A673 (cell line): Measurements from ENCODE around the gene ARMH3. TPM values are rescaled to one million over a fixed set of nuclear protein-coding genes. Genes with fewer than 3 reads are reported as not detected.
A peak's percentile ranks its signal among the peaks of the same experiment; 100 is the strongest.

Experiments
- BruUV-seq: library from RNA; stranded (reverse); fragments of 400-500 nt; replicated peaks from 2 replicates; lab custom pipeline; 2021; lab: Mats Ljungman, UMichigan
- CTCF ChIA-PET: fragments of 300-600 bp; sonication (Branson Sonifier 250); formaldehyde crosslinking; loops from one replicate; lab custom pipeline; 2022; ENCODE audit warnings: antibody characterized with exemption; lab: Charles Lee
- POLR2A ChIA-PET: fragments of 300-600 bp; sonication (Branson Sonifier 250); formaldehyde crosslinking; loops from one replicate; lab custom pipeline; 2022; ENCODE audit warnings: antibody characterized with exemption; ENCODE audit not compliant: low non-redundant PET; lab: Charles Lee
- DNase-seq: peaks from one replicate; pipeline ENCODE4 v3.0.0-alpha.2; 2015; ENCODE audit warnings: low spot score
- H3K27ac ChIP-seq: fragments of 200-600 bp; sonication (generic); 2 replicates; pipeline ENCODE4 v1.5.1; 2016; ENCODE audit warnings: mixed run types, low read depth, mild to moderate bottlenecking, mixed read lengths, antibody characterized with exemption, low read length; ENCODE audit not compliant: poor library complexity, severe bottlenecking
- H3K27me3 ChIP-seq: fragments of 200-600 bp; sonication (generic); replicated peaks from 2 replicates; pipeline ENCODE4 v1.6.1; 2017; ENCODE audit warnings: mixed run types, low read depth, mild to moderate bottlenecking, mixed read lengths, antibody characterized with exemption, low read length; ENCODE audit not compliant: insufficient read depth, poor library complexity
- H3K36me3 ChIP-seq: fragments of 200-600 bp; sonication (generic); 2 replicates; pipeline ENCODE4 v1.6.1; 2016; ENCODE audit warnings: mixed run types, mild to moderate bottlenecking, mixed read lengths, antibody characterized with exemption, low read length; ENCODE audit not compliant: insufficient read depth, poor library complexity, severe bottlenecking
- H3K4me1 ChIP-seq: fragments of 200-600 bp; sonication (generic); 2 replicates; pipeline ENCODE4 v1.6.1; 2017; ENCODE audit warnings: mixed run types, mild to moderate bottlenecking, mixed read lengths, antibody characterized with exemption, low read length; ENCODE audit not compliant: insufficient read depth, poor library complexity, severe bottlenecking
- H3K4me3 ChIP-seq: fragments of 200-600 bp; sonication (generic); 2 replicates; pipeline ENCODE4 v1.5.1; 2016; ENCODE audit warnings: low read depth, mixed run types, mild to moderate bottlenecking, mixed read lengths, low read length; ENCODE audit not compliant: poor library complexity, severe bottlenecking
- H3K9me3 ChIP-seq: fragments of 200-600 bp; sonication (generic); 2 replicates; pipeline ENCODE4 v1.6.1; 2016; ENCODE audit warnings: mixed run types, low read depth, mild to moderate bottlenecking, mixed read lengths, antibody characterized with exemption, low read length; ENCODE audit not compliant: poor library complexity, severe bottlenecking
- EZH2 ChIP-seq: fragments of 200-600 bp; sonication (generic); IDR thresholded peaks from 2 replicates; pipeline ENCODE4 v1.6.1; 2017; ENCODE audit warnings: borderline replicate concordance, low read depth, mild to moderate bottlenecking, mixed read lengths, antibody characterized with exemption, low read length; ENCODE audit not compliant: poor library complexity, severe bottlenecking
- intact Hi-C: fragments of 100-400 bp; cut with micrococcal nuclease; formaldehyde crosslinking; loops from one replicate; pipeline ENCODE4 v1.10.0; 2022; ENCODE audit not compliant: unreplicated experiment
- total RNA-seq: library from RNA; stranded (reverse); gene quantifications from 2 replicates; pipeline ENCODE4 v1.2.3, GENCODE V29; 2021
- TF ChIP-seq, protein P1 (sequence below): fragments of 300-800, 200-600 bp; sonication (generic); conservative IDR thresholded peaks from 2 replicates; pipeline ENCODE4 v1.5.1; 2017; ENCODE audit warnings: low read depth, mild to moderate bottlenecking, antibody characterized with exemption, low read length, moderate library complexity, mixed read lengths

The ARMH3 gene
- total RNA-seq, 1 experiment from 2014 or later, result 17.8 TPM

DNA sequence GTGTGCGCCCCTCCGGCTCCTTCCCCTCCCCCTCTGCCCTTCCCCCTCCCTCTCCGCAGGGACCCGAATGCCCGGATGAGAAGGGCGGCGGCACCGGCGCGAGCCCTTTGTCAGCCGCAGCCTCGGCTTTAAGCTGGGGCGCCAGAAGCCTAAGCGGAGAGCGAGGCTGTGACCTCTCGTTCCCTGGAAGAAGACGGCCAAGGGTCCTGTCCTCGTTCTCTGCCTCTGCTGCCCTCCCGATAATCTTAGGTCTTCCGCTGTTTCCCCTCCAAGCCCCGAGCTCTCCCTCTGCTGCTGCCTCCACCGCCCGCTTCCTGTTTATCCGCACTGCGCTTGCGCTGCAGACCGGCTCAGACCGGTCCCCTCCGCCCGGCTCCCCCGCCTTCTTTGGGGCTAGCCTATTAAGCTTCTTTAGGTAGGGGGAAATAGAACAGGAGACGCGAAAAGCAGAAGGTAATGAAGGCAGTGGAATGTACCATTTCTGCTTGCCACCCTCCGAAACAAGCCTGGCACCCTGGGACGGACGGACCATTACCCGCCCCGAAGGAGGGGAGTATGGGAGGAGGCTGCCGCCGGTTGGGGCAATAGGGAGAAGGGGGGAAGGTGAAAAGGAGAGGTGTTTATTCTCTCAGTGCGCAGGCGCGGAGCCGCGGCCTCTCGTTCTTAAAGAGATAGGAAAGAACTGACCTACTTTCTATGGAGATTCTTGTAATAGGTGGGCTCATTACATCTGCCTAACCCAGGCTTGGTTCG, 237.7 kb downstream of the ARMH3 start, which contains the start of gene OGA:
TSS of gene OGA (minus strand) at position 326 of the 753 bp plus-strand sequence. CDS start 422 bp downstream, outside the sequence.
- CTCF ChIA-PET, result interaction anchor here (0.5 to 1.8 kb wide), 2 partner anchors 23 to 601 kb away, joined by 3 to 17 read pairs; no protein-coding TSS in a partner anchor

DNA sequence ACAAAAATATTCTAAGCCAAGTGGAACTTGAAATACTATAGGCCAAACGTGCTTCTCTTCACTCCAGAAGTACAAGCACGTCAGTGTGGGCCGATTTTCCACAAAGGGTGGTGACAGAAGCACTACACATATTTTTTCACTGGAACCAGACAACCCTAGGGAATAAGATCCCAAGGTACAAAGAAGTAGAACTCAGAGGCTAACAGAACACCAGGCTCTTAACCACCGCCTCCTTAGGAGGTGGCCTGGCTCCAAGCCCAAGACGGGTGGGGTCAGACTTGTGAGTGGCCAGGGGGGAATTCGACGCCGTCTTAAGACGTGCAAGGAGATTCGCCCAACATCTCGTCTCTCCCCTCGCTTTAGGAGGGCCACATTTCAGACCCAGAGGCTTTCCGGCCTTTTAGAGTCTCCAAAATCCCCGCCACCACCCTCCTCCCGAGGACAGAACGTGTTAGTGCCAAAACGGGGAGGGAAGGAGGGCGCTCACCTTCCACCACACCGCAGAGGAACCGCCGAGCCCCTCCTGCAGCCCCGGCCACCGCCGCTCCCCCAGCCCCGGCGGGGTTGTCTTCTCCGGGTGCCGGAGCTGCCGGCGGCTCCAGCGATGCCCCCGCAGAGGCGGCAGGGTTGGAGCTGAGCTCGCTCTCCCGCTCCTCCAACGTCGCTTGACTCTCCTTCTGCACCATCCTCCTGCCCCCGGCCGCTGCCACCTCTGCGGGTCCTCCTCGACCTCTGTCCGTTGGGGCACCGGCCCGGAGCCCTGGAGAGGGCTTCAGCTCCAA, 238.4 kb downstream of the ARMH3 start:
- CTCF ChIA-PET, result interaction anchor here (0.6 to 1.8 kb wide), 2 partner anchors 18 to 23 kb away, joined by 7 to 17 read pairs; no protein-coding TSS in a partner anchor
- TF ChIP-seq EZH2, result no peak
- TF ChIP-seq, protein P1, sequence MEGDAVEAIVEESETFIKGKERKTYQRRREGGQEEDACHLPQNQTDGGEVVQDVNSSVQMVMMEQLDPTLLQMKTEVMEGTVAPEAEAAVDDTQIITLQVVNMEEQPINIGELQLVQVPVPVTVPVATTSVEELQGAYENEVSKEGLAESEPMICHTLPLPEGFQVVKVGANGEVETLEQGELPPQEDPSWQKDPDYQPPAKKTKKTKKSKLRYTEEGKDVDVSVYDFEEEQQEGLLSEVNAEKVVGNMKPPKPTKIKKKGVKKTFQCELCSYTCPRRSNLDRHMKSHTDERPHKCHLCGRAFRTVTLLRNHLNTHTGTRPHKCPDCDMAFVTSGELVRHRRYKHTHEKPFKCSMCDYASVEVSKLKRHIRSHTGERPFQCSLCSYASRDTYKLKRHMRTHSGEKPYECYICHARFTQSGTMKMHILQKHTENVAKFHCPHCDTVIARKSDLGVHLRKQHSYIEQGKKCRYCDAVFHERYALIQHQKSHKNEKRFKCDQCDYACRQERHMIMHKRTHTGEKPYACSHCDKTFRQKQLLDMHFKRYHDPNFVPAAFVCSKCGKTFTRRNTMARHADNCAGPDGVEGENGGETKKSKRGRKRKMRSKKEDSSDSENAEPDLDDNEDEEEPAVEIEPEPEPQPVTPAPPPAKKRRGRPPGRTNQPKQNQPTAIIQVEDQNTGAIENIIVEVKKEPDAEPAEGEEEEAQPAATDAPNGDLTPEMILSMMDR, result no peak
- H3K27ac ChIP-seq, result peak overlapping the region; percentile 88
- peak overlapping the region; percentile 98 for H3K4me3 ChIP-seq
- POLR2A ChIA-PET, result interaction anchor here (0.6 kb wide), 1 partner anchor 544 kb away, joined by 3 read pairs; no protein-coding TSS in a partner anchor
- H3K9me3 ChIP-seq, result no peaks in the 10 kb centered on the region
- peak; percentile 89 for DNase-seq
- BruUV-seq, result no TSS peak
- intact Hi-C loops, result loop anchor here (5.0 kb wide), 1 partner anchor 35 kb away; the partner anchor contains the start of gene NPM3
- H3K4me1 ChIP-seq, result peaks cover 10% of the 10 kb centered on the region
- H3K27me3 ChIP-seq, result no peaks in the 10 kb centered on the region
- H3K36me3 ChIP-seq, result peaks cover 11% of the 10 kb centered on the region

More for the DNA sequence above, 237.7 kb downstream of the ARMH3 start, which contains the start of gene OGA:
- TF ChIP-seq, protein P1, result no peak
- TF ChIP-seq EZH2, result no peak
- POLR2A ChIA-PET, result interaction anchor here (0.5 to 0.6 kb wide), 2 partner anchors 308 to 544 kb away, joined by 3 read pairs; no protein-coding TSS in a partner anchor
- peaks cover 3% of the 10 kb centered on the region for H3K36me3 ChIP-seq
- H3K27me3 ChIP-seq, result no peaks in the 10 kb centered on the region
- intact Hi-C loops, result loop anchor here (5.0 kb wide), 1 partner anchor 36 kb away; the partner anchor contains the start of gene NPM3
- H3K27ac ChIP-seq, result peak within 1 kb of the TSS; percentile 88
- H3K4me1 ChIP-seq, result peaks cover 10% of the 10 kb centered on the region
- H3K9me3 ChIP-seq, result no peaks in the 10 kb centered on the region
- peak; percentile 100 for DNase-seq
- peak within 1 kb of the TSS; percentile 98 for H3K4me3 ChIP-seq
- no TSS peak for BruUV-seq

DNA sequence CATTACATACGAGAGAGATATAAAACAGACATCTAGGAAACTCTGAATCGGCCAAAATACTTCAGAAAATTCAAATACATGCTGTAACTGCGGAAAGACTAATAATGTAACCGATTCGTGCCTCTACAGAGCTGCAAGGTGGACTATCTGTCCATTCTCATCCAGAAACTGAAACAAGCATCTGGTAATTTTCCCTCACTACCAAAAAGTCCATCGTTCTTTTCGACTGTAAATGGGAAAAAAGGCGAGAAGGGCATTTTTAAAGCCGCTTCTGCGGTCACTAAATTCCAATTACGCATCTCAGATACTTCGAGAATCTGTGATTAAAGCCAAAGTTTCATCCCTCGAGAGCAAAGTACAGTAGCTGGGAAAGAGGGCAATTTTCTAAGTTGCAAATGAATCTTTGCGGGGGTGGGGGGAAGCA, 239.0 kb downstream of the ARMH3 start:
- CTCF ChIA-PET, result interaction anchor here (0.6 kb wide), 1 partner anchor 19 kb away, joined by 7 read pairs; no protein-coding TSS in a partner anchor

More for the DNA sequence above, 239.0 kb downstream of the ARMH3 start:
- no TSS peak for BruUV-seq
- H3K27me3 ChIP-seq, result no peaks in the 10 kb centered on the region
- no peaks in the 10 kb centered on the region for H3K9me3 ChIP-seq
- POLR2A ChIA-PET, result no interaction called here
- peaks cover 17% of the 10 kb centered on the region for H3K36me3 ChIP-seq
- H3K4me1 ChIP-seq, result peaks cover 10% of the 10 kb centered on the region
- no peak for DNase-seq
- peak overlapping the region; percentile 98 for H3K4me3 ChIP-seq
- no peak for TF ChIP-seq EZH2
- TF ChIP-seq, protein P1, result no peak
- intact Hi-C loops, result loop anchor here (5.0 kb wide), 1 partner anchor 35 kb away; the partner anchor contains the start of gene NPM3
- H3K27ac ChIP-seq, result peak overlapping the region; percentile 88
